ENCODE measurements around the gene TAF1A.

The TAF1A gene

DNA sequence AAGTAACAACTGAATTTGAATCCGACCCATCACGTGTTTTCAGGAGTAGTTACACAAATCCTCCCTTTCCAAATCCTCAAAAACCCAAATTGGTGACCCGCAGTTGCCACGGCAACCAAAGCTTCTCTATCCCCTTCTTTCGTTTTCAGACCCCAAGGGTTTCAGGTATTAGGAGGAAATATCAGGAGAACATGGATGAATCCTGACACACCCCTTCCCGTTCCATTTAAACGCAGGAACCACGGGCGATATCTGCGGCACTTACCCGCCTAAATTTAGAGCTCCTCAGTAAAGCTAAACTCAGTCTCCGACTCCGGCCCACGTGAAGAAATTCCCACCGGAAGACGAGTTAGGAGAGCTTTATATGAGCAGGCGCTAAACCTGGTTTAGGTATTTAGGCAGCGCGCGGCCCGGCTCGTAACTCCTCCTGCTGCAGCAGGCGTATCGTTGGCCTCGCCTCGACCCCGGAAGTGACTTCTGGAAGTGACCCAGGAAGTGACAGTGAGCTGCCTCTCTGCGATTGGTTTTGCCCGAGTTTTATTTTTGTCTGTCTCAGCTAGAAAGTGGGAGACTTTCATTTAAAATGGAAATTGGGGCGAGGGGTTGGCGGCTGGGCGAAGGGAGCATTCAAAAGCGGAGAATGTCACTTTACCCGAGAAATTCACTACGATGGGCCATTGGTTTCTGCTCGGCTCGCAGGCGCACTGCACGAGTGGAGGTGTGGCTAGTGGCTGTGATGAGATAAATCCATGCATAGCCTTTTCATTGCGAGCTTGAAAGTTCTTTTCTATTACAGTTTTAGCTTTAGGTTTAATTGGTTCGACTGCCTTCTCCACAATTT lies at the start of gene TAF1A:
TSS of gene TAF1A (minus strand) at position 472 of the 841 bp plus-strand sequence.
- H3K4me3 ChIP-seq (replicated peaks; ENCODE audit: low read depth, low read length), result peak within 1 kb of the TSS; percentile 78
- DNase-seq (ENCODE audit: low read depth), result peak; percentile 81
- TF ChIP-seq, protein P1, sequence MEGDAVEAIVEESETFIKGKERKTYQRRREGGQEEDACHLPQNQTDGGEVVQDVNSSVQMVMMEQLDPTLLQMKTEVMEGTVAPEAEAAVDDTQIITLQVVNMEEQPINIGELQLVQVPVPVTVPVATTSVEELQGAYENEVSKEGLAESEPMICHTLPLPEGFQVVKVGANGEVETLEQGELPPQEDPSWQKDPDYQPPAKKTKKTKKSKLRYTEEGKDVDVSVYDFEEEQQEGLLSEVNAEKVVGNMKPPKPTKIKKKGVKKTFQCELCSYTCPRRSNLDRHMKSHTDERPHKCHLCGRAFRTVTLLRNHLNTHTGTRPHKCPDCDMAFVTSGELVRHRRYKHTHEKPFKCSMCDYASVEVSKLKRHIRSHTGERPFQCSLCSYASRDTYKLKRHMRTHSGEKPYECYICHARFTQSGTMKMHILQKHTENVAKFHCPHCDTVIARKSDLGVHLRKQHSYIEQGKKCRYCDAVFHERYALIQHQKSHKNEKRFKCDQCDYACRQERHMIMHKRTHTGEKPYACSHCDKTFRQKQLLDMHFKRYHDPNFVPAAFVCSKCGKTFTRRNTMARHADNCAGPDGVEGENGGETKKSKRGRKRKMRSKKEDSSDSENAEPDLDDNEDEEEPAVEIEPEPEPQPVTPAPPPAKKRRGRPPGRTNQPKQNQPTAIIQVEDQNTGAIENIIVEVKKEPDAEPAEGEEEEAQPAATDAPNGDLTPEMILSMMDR (IDR thresholded peaks at IDR 0.05; ENCODE audit: low read length, missing control alignments), result no peak

DNA sequence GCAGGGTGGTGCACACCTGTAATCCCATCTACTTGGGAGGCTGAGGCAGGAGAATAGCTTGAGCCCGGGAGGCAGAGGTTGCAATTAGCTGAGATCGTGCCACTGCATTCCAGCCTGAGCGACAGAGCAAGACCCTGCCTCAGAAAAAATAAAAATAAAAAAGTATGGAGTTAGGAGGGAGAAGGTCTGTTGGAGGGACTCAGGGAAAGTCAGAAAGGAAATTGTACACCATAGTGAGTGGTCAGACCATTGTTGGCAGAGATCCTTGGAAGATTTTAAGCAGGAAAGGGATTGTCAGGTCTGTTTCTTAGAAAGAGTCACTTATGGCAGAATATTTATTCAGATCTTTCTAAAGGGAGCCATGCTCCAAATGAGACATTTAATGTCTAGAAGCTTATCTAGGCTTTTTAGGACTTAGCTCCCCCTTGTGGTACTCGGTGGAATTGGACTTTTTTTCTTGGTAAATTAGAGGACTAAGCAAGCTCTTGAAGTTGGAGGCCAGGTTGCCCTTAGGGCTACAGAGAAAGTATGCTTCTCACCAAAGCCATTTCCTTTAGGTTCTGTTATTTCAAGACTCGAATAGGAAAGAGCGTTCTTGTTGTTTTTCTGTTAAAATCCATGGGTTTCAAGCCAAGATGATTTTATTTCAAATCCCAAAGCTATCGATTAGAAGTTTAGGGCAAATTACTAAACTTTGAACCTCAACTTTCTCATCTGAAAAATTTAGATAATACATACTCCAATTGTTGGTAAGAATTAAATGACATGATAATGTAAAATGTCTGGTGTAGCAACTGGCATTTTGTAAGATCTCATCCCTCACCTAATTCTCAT lies 44.7 kb upstream of the TAF1A start:
- peak; percentile 95 for DNase-seq (ENCODE audit: low read depth)
- no peak overlapping the region for H3K4me3 ChIP-seq (replicated peaks; ENCODE audit: low read depth, low read length)
- TF ChIP-seq, protein P1 (IDR thresholded peaks at IDR 0.05; ENCODE audit: low read length, missing control alignments), result peak; percentile 90

DNA sequence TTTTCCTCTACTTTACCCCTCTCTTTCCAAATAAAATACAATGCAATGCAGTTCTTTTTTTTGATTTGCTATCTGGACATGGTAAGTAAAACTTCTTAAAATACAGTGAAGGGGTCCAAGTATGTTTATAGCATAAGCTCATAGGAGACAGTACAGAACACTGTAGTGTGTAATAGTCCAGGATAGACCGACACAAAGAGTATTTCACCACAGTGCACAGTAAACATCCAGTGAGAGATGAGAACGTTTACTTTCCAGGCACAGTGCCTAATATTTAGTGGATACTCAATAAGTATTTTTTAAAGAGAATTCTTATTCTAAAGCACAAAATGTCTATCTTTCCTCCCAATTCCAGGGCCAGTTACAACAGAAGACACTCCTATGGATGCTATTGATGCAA lies 43.0 kb upstream of the TAF1A start:
- TF ChIP-seq, protein P1 (IDR thresholded peaks at IDR 0.05; ENCODE audit: low read length, missing control alignments), result no peak
- H3K4me3 ChIP-seq (replicated peaks; ENCODE audit: low read depth, low read length), result no peak overlapping the region
- DNase-seq (ENCODE audit: low read depth), result no peak

DNA sequence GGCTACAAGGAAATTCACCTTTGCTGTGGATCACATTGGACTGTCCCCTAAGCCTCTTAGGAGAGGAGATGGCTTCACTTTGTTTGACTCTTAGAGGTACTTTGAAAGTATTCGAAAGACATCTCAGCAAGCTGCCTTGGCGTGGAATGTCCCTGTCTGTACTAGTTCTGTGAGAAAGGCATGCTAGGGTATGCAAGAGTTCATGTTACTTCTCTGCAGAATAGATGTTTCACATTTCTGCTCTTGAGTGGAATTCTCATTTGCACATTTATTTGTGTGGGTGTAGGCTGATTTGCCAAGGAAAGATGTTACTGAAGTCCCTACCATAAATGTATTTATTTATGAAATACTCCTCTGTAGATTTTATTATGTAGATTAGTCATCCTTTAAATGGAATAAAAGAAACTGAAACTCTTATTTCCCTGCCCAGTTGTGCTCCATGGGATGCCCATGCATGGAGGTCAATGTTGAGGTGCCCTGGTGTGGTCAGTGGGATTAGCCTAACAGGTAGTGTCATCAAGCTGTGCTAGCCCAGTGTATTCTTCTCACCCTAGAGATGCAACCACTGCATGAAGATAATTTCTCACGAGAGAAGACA lies 42.0 kb upstream of the TAF1A start:
- TF ChIP-seq, protein P1 (IDR thresholded peaks at IDR 0.05; ENCODE audit: low read length, missing control alignments), result no peak
- no peak overlapping the region for H3K4me3 ChIP-seq (replicated peaks; ENCODE audit: low read depth, low read length)
- no peak for DNase-seq (ENCODE audit: low read depth)

DNA sequence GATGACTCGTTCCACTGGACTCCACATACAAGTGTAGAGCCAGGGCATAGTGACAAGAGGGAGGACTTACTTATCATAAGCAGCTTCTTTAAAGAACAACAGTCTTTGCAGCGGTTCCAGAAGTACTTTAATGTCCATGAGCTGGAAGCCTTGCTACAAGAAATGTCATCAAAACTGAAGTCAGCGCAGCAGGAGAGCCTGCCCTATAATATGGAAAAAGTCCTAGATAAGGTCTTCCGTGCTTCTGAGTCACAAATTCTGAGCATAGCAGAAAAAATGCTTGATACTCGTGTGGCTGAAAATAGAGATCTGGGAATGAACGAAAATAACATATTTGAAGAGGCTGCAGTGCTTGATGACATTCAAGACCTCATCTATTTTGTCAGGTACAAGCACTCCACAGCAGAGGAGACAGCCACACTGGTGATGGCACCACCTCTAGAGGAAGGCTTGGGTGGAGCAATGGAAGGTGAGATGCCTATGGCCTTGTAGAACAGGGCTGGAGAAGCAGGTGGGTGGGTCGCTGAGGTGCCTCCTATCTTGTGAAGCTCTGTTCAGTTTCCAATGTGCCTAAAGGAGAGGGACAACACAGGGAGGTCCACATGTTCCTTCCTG lies 40.3 kb upstream of the TAF1A start:
- DNase-seq (ENCODE audit: low read depth), result peak; percentile 60
- H3K4me3 ChIP-seq (replicated peaks; ENCODE audit: low read depth, low read length), result no peak overlapping the region
- TF ChIP-seq, protein P1 (IDR thresholded peaks at IDR 0.05; ENCODE audit: low read length, missing control alignments), result no peak

DNA sequence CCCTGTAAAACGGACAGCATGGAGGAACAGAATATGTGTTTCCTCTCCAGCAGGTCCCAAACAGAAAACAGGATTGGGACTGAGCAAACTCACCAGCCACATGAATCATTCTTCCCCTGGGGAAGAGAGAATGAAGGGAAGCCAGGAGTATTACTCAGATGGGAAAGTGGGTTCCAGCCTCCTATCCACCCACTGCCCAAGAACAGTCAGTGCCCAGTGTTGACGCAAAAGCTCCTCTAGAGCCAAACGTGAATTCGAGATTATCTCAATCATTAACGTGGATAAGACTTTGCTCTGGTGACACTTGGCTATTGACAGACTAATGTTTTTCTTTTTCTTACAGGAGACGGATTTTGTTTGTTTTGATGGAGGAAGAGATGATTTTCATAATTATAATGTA lies 37.5 kb upstream of the TAF1A start:
- H3K4me3 ChIP-seq (replicated peaks; ENCODE audit: low read depth, low read length), result no peak overlapping the region
- TF ChIP-seq, protein P1 (IDR thresholded peaks at IDR 0.05; ENCODE audit: low read length, missing control alignments), result no peak
- DNase-seq (ENCODE audit: low read depth), result peak; percentile 83
